GM23338 (cell line): ENCODE measurements around the gene SURF1. TPM values are rescaled to one million over a fixed set of nuclear protein-coding genes. Genes with fewer than 3 reads are reported as not detected.

ENCODE experiments used
- ATAC-seq: fragments of 200-7000 bp; cut with Tn5 transposase; 3 replicates; pipeline ENCODE4 v1.9.1; 2020
- DNase-seq: peaks from one replicate; pipeline ENCODE4 v3.0.0-alpha.2; 2015; ENCODE audit warnings: low spot score
- H2AFZ ChIP-seq: fragments of 200-600 bp; sonication (generic); 2 replicates; pipeline ENCODE4 v1.8.0; 2016; ENCODE audit warnings: antibody characterized with exemption, mild to moderate bottlenecking, moderate library complexity
- H3F3A ChIP-seq: fragments of 200-600 bp; sonication (generic); replicated peaks from 2 replicates; pipeline ENCODE4 v1.8.0; 2017; ENCODE audit warnings: antibody characterized with exemption, mixed run types, low read depth
- H3K27ac ChIP-seq: fragments of 200-600 bp; sonication (generic); 2 replicates; pipeline ENCODE4 v1.6.1; 2016; ENCODE audit warnings: low read depth
- H3K27me3 ChIP-seq: fragments of 200-600 bp; sonication (generic); 2 replicates; pipeline ENCODE4 v1.8.0; 2016; ENCODE audit warnings: mild to moderate bottlenecking, mixed run types, moderate library complexity; ENCODE audit not compliant: insufficient read depth
- H3K36me3 ChIP-seq: fragments of 200-600 bp; sonication (generic); 2 replicates; pipeline ENCODE4 v1.8.0; 2016; ENCODE audit warnings: mild to moderate bottlenecking; ENCODE audit not compliant: insufficient read depth
- H3K4me1 ChIP-seq: fragments of 200-600 bp; sonication (generic); 2 replicates; pipeline ENCODE4 v1.8.0; 2016; ENCODE audit warnings: mild to moderate bottlenecking, moderate library complexity; ENCODE audit not compliant: insufficient read depth
- H3K4me2 ChIP-seq: fragments of 200-600 bp; sonication (generic); 2 replicates; pipeline ENCODE4 v1.7.1; 2017; ENCODE audit warnings: mixed run types
- H3K4me3 ChIP-seq: fragments of 200-600 bp; sonication (generic); 2 replicates; pipeline ENCODE4 v1.6.1; 2016; ENCODE audit warnings: mixed run types
- H3K79me2 ChIP-seq: fragments of 200-600 bp; sonication (generic); replicated peaks from 2 replicates; pipeline ENCODE4 v1.8.0; 2017; ENCODE audit warnings: mild to moderate bottlenecking; ENCODE audit not compliant: insufficient read depth
- H3K9me2 ChIP-seq: fragments of 200-600 bp; sonication (generic); 2 replicates; pipeline ENCODE4 v1.8.0; 2017; ENCODE audit not compliant: insufficient read depth
- H4K20me1 ChIP-seq: fragments of 200-600 bp; sonication (generic); replicated peaks from 2 replicates; pipeline ENCODE4 v1.8.0; 2017; ENCODE audit warnings: mild to moderate bottlenecking; ENCODE audit not compliant: insufficient read depth
- H3K27ac Mint-ChIP-seq: 2 replicates; pipeline ENCODE4 v1.8.0; 2020; ENCODE audit warnings: inconsistent platforms, mild to moderate bottlenecking, moderate library complexity, mixed read lengths
- H3K27me3 Mint-ChIP-seq: 3 replicates; pipeline ENCODE4 v1.8.0; 2022; ENCODE audit warnings: low read depth, mild to moderate bottlenecking, moderate library complexity, mixed read lengths, inconsistent platforms; ENCODE audit not compliant: insufficient read depth, poor library complexity
- H3K36me3 Mint-ChIP-seq: 3 replicates; pipeline ENCODE4 v1.8.0; 2021; ENCODE audit warnings: low read depth, mild to moderate bottlenecking, inconsistent platforms, moderate library complexity, mixed read lengths
- H3K4me1 Mint-ChIP-seq: 3 replicates; pipeline ENCODE4 v1.8.0; 2020; ENCODE audit warnings: mild to moderate bottlenecking, inconsistent platforms, mixed read lengths
- H3K4me3 Mint-ChIP-seq: 3 replicates; pipeline ENCODE4 v1.8.0; 2021; ENCODE audit warnings: moderate library complexity, mild to moderate bottlenecking, inconsistent platforms, mixed read lengths
- H3K9me3 Mint-ChIP-seq: 3 replicates; pipeline ENCODE4 v1.8.0; 2020; ENCODE audit warnings: moderate library complexity, mild to moderate bottlenecking, inconsistent platforms, mixed read lengths
- CREB1 ChIP-seq: fragments of 250-450 bp; sonication (Bioruptor Pico); IDR thresholded peaks from 2 replicates; pipeline ENCODE4 v1.5.0; 2020; ENCODE audit warnings: low read depth, mild to moderate bottlenecking, moderate library complexity
- ETS1 ChIP-seq: IDR thresholded peaks from 2 replicates; pipeline ENCODE4 v1.6.1; 2016; ENCODE audit warnings: antibody characterized with exemption
- EZH2 ChIP-seq: fragments of 200-600 bp; sonication (generic); IDR thresholded peaks from one replicate; pipeline ENCODE4 v1.8.0; 2017; ENCODE audit warnings: antibody characterized with exemption, mild to moderate bottlenecking, low read depth; ENCODE audit not compliant: unreplicated experiment
- EZH2phosphoT487 ChIP-seq: fragments of 200-600 bp; sonication (generic); IDR thresholded peaks from one replicate; pipeline ENCODE4 v1.8.1; 2018; ENCODE audit warnings: antibody characterized with exemption; ENCODE audit not compliant: unreplicated experiment
- JUNB ChIP-seq: IDR thresholded peaks from one replicate; pipeline ENCODE4 v1.6.1; 2016; ENCODE audit warnings: antibody characterized with exemption; ENCODE audit not compliant: unreplicated experiment
- NANOG ChIP-seq: IDR thresholded peaks from 2 replicates; pipeline ENCODE4 v1.6.1; 2016; ENCODE audit warnings: antibody characterized with exemption, borderline replicate concordance
- POLR2AphosphoS5 ChIP-seq: IDR thresholded peaks from 2 replicates; pipeline ENCODE4 v1.6.1; 2016; ENCODE audit warnings: antibody characterized with exemption, low read depth
- REST ChIP-seq: IDR thresholded peaks from one replicate; pipeline ENCODE4 v1.6.1; 2018; ENCODE audit warnings: antibody characterized with exemption; ENCODE audit not compliant: unreplicated experiment
- STAT1 ChIP-seq: IDR thresholded peaks from one replicate; pipeline ENCODE4 v1.6.1; 2016; ENCODE audit warnings: antibody characterized with exemption; ENCODE audit not compliant: unreplicated experiment
- ZNF114 ChIP-seq: fragments of 250-450 bp; sonication (Bioruptor Pico); IDR thresholded peaks from 2 replicates; pipeline ENCODE4 v1.5.0; 2020; ENCODE audit warnings: mild to moderate bottlenecking, moderate library complexity
- ZNF331 ChIP-seq: fragments of 250-450 bp; sonication (Bioruptor Pico); IDR thresholded peaks from 2 replicates; pipeline ENCODE4 v1.5.0; 2020; ENCODE audit warnings: low read depth, mild to moderate bottlenecking, moderate library complexity
- ZNF462 ChIP-seq: fragments of 250-450 bp; sonication (Bioruptor Pico); IDR thresholded peaks from 2 replicates; pipeline ENCODE4 v1.5.0; 2020; ENCODE audit warnings: mild to moderate bottlenecking, moderate library complexity
- polyA plus RNA-seq: library from polyadenylated mRNA; unstranded; fragments of >200 nt; fragmentation: Nextera tagmentation; extraction: Ambion mirVana; gene quantifications from 2 replicates; pipeline ENCODE4 v1.2.1, GENCODE V29; 2016
- total RNA-seq: library from RNA; depleted of rRNA; stranded (reverse); fragments of >200 nt; shearing (Covaris generic); gene quantifications from 2 replicates; pipeline ENCODE4 v1.2.3, GENCODE V29; 2014
- TF ChIP-seq, protein P1 (sequence below), 2 experiments: fragments of 200-600 bp in 1 of 2; sonication (generic) in 1 of 2; conservative IDR thresholded peaks; 2 replicates each; pipeline versions ENCODE4 v1.5.1 to v1.6.1; 2016 to 2017; ENCODE audit warnings: antibody characterized with exemption in 2 of 2, low read depth in 2 of 2, mild to moderate bottlenecking in 2 of 2, moderate library complexity in 1 of 2

The SURF1 gene
- total and polyA plus RNA-seq, 2 experiments from 2014 or later: 39.1 to 52.6 TPM

GRCh38 chr9:133354766-133355165 lies 1.5 kb downstream of the SURF1 start:
- Histone ChIP-seq H3K4me3 (peak overlapping the region; percentile 94; the same call in 1 of the 2 replicates), H3K36me3 (peaks cover 26% of the 10 kb centered on the region), H3K27me3 (no peaks in the 10 kb centered on the region), H3K27ac (no peak overlapping the region), H3K4me1 (peaks cover 16% of the 10 kb centered on the region; the same call in 1 of the 2 replicates), H3K79me2 (peaks cover 24% of the 10 kb centered on the region), H3K9me2 (no peaks in the 10 kb centered on the region), H2AFZ (no peak overlapping the region), H3K4me2 (peak overlapping the region; percentile 89), H3F3A (peaks cover 47% of the 10 kb centered on the region), H4K20me1 (peaks cover 37% of the 10 kb centered on the region)
- no peak for DNase-seq
- no peaks in the 10 kb centered on the region; the same call in 2 of the 3 replicates for H3K9me3 Mint-ChIP-seq
- H3K27me3 Mint-ChIP-seq: peaks cover 24% of the 10 kb centered on the region
- H3K36me3 Mint-ChIP-seq: peaks cover 59% of the 10 kb centered on the region
- no peak for ATAC-seq
- H3K4me3 Mint-ChIP-seq: peak overlapping the region; percentile 95
- peaks cover 12% of the 10 kb centered on the region for H3K4me1 Mint-ChIP-seq
- TF ChIP-seq REST (no peak), ETS1 (no peak), ZNF114 (CRISPR knock-in tag) (no peak), EZH2phosphoT487 (no peak), ZNF331 (CRISPR knock-in tag) (no peak), CREB1 (no peak), EZH2 (no peak), ZNF462 (CRISPR knock-in tag) (no peak), POLR2AphosphoS5 (no peak), JUNB (no peak), STAT1 (no peak), NANOG (no peak)
- TF ChIP-seq, protein P1, sequence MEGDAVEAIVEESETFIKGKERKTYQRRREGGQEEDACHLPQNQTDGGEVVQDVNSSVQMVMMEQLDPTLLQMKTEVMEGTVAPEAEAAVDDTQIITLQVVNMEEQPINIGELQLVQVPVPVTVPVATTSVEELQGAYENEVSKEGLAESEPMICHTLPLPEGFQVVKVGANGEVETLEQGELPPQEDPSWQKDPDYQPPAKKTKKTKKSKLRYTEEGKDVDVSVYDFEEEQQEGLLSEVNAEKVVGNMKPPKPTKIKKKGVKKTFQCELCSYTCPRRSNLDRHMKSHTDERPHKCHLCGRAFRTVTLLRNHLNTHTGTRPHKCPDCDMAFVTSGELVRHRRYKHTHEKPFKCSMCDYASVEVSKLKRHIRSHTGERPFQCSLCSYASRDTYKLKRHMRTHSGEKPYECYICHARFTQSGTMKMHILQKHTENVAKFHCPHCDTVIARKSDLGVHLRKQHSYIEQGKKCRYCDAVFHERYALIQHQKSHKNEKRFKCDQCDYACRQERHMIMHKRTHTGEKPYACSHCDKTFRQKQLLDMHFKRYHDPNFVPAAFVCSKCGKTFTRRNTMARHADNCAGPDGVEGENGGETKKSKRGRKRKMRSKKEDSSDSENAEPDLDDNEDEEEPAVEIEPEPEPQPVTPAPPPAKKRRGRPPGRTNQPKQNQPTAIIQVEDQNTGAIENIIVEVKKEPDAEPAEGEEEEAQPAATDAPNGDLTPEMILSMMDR (conservative IDR thresholded peaks at IDR 0.05; ENCODE audit: low read depth in 2 of 2): no peak
- no peak overlapping the region for H3K27ac Mint-ChIP-seq
